Nephron progenitor cell (in vitro differentiated cells): ENCODE data around the gene HINFP.

Experiments
- DNase-seq: peaks from one replicate; pipeline ENCODE4 v3.0.0; 2021
- H3K27ac Mint-ChIP-seq: 2 replicates; pipeline ENCODE4 v1.8.0; 2021; ENCODE audit warnings: mild to moderate bottlenecking, moderate library complexity, mixed read lengths
- H3K27me3 Mint-ChIP-seq: 2 replicates; pipeline ENCODE4 v1.8.0; 2021; ENCODE audit warnings: mild to moderate bottlenecking, low read depth, mixed read lengths; ENCODE audit not compliant: poor library complexity
- H3K36me3 Mint-ChIP-seq: 2 replicates; pipeline ENCODE4 v1.8.0; 2021; ENCODE audit warnings: low read depth, mixed read lengths
- H3K4me1 Mint-ChIP-seq: 2 replicates; pipeline ENCODE4 v1.8.0; 2021; ENCODE audit warnings: mixed read lengths
- H3K4me3 Mint-ChIP-seq: 2 replicates; pipeline ENCODE4 v1.8.0; 2021; ENCODE audit warnings: mild to moderate bottlenecking, moderate library complexity, mixed read lengths
- H3K9me3 Mint-ChIP-seq: 2 replicates; pipeline ENCODE4 v1.8.0; 2021; ENCODE audit warnings: mild to moderate bottlenecking, moderate library complexity, mixed read lengths
- CTCF ChIP-seq: fragments of 200-600 bp; sonication (generic); IDR thresholded peaks from 2 replicates; pipeline ENCODE4 v1.5.0; 2021; ENCODE audit warnings: antibody characterized with exemption

Gene HINFP

GRCh38 chr11:119110439-119110838 is 10.9 kb upstream of the HINFP start:
- TF ChIP-seq CTCF, result no peak
- Mint-ChIP-seq H3K9me3 (no peaks in the 10 kb centered on the region), H3K4me3 (no peak overlapping the region), H3K27me3 (peaks cover 16% of the 10 kb centered on the region), H3K36me3 (peaks cover 13% of the 10 kb centered on the region), H3K4me1 (peaks cover 40% of the 10 kb centered on the region), H3K27ac (no peak overlapping the region)
- DNase-seq, result no peak

- TF ChIP-seq CTCF, result no peak
- Mint-ChIP-seq H3K27me3 (peaks cover 16% of the 10 kb centered on the region), H3K4me3 (no peak overlapping the region)
Measured at GRCh38 chr11:119111361-119111925, 9.9 kb upstream of the HINFP start.

GRCh38 chr11:119112314-119113020 is 8.9 kb upstream of the HINFP start:
- no peak overlapping the region for H3K27ac Mint-ChIP-seq
- peaks cover 28% of the 10 kb centered on the region for H3K4me1 Mint-ChIP-seq
- H3K9me3 Mint-ChIP-seq, result no peaks in the 10 kb centered on the region
- no peak overlapping the region for H3K4me3 Mint-ChIP-seq
- H3K36me3 Mint-ChIP-seq, result peaks cover 19% of the 10 kb centered on the region
- H3K27me3 Mint-ChIP-seq, result peaks cover 16% of the 10 kb centered on the region
- no peak for DNase-seq
- no peak for TF ChIP-seq CTCF

More at GRCh38 chr11:119111361-119111925, 9.9 kb upstream of the HINFP start:
- Mint-ChIP-seq H3K9me3 (no peaks in the 10 kb centered on the region), H3K27ac (no peak overlapping the region), H3K4me1 (peaks cover 35% of the 10 kb centered on the region), H3K36me3 (peaks cover 14% of the 10 kb centered on the region)
- no peak for DNase-seq

GRCh38 chr11:119113716-119114115 is 7.7 kb upstream of the HINFP start:
- no peak overlapping the region for H3K4me3 Mint-ChIP-seq
- H3K27ac Mint-ChIP-seq, result no peak overlapping the region
- TF ChIP-seq CTCF, result no peak
- H3K9me3 Mint-ChIP-seq, result no peaks in the 10 kb centered on the region
- DNase-seq, result no peak
- peaks cover 22% of the 10 kb centered on the region for H3K4me1 Mint-ChIP-seq
- H3K27me3 Mint-ChIP-seq, result peaks cover 10% of the 10 kb centered on the region
- H3K36me3 Mint-ChIP-seq, result peaks cover 19% of the 10 kb centered on the region

GRCh38 chr11:119114351-119114750 is 7.0 kb upstream of the HINFP start:
- peaks cover 19% of the 10 kb centered on the region for H3K36me3 Mint-ChIP-seq
- no peak for DNase-seq
- H3K27me3 Mint-ChIP-seq, result peaks cover 3% of the 10 kb centered on the region
- H3K9me3 Mint-ChIP-seq, result no peaks in the 10 kb centered on the region
- peaks cover 16% of the 10 kb centered on the region for H3K4me1 Mint-ChIP-seq
- H3K27ac Mint-ChIP-seq, result no peak overlapping the region
- no peak overlapping the region for H3K4me3 Mint-ChIP-seq
- TF ChIP-seq CTCF, result no peak
